GM21360 (cell line): ENCODE data around the gene PTPRJ.
A peak's percentile ranks its signal among the peaks of the same experiment; 100 is the strongest.

Experiments
- ATAC-seq: cut with Tn5 transposase; IDR thresholded peaks from one replicate; pipeline ENCODE4 v1.9.1; 2021; ENCODE audit warnings: mild to moderate bottlenecking, moderate library complexity; ENCODE audit not compliant: unreplicated experiment

PTPRJ gene

GRCh38 chr11:47992959-47993820 is 12.8 kb downstream of the PTPRJ start:
- no peak for ATAC-seq

- no peak for ATAC-seq
Observed at GRCh38 chr11:47994417-47994816, 14.1 kb downstream of the PTPRJ start.

GRCh38 chr11:47995360-47995769 is 15.0 kb downstream of the PTPRJ start:
- ATAC-seq: no peak

GRCh38 chr11:47997063-47998053 is 17.0 kb downstream of the PTPRJ start:
- ATAC-seq: no peak

- ATAC-seq: no peak
Observed at GRCh38 chr11:47998345-47998732, 18.0 kb downstream of the PTPRJ start.

GRCh38 chr11:47998733-47999359 is 18.5 kb downstream of the PTPRJ start:
- no peak for ATAC-seq

GRCh38 chr11:48000432-48000831 is 20.1 kb downstream of the PTPRJ start:
- no peak for ATAC-seq

GRCh38 chr11:48001438-48002021 is 21.2 kb downstream of the PTPRJ start:
- ATAC-seq: peak; percentile 58

GRCh38 chr11:48002561-48002960 is 22.2 kb downstream of the PTPRJ start:
- ATAC-seq: no peak

GRCh38 chr11:48003926-48004325 is 23.6 kb downstream of the PTPRJ start:
- ATAC-seq: no peak

GRCh38 chr11:48004456-48004855 is 24.1 kb downstream of the PTPRJ start:
- no peak for ATAC-seq

- ATAC-seq: no peak
Observed at GRCh38 chr11:48005136-48005535, 24.8 kb downstream of the PTPRJ start.

GRCh38 chr11:48005831-48006270 is 25.5 kb downstream of the PTPRJ start:
- ATAC-seq: no peak

- peak; percentile 61 for ATAC-seq
Observed at GRCh38 chr11:48006301-48006992, 26.1 kb downstream of the PTPRJ start.

- no peak for ATAC-seq
Observed at GRCh38 chr11:48007677-48008076, 27.3 kb downstream of the PTPRJ start.

- peak; percentile 53 for ATAC-seq
Observed at GRCh38 chr11:48008951-48009270, 28.6 kb downstream of the PTPRJ start.

GRCh38 chr11:48011102-48011797 is 30.9 kb downstream of the PTPRJ start:
- ATAC-seq: no peak

- ATAC-seq: no peak
Observed at GRCh38 chr11:48011798-48012391, 31.5 kb downstream of the PTPRJ start.

GRCh38 chr11:48013269-48013901 is 33.0 kb downstream of the PTPRJ start:
- ATAC-seq: no peak
